GM18519 (cell line): ENCODE results near the gene DNAI4.
"Not testable (repeated sequence)": the region's sequence is repeated elsewhere in the genome, so short reads cannot be mapped to it uniquely, and the experiment has no call there.

ENCODE experiments used
- ATAC-seq: cut with Tn5 transposase; IDR thresholded peaks from one replicate; pipeline ENCODE4 v1.9.1; 2021; ENCODE audit warnings: mild to moderate bottlenecking, moderate library complexity; ENCODE audit not compliant: unreplicated experiment, low FRiP score

DNAI4 gene

GRCh38 chr1:66929691-66929998, 5.0 kb upstream of the DNAI4 start:
- no peak for ATAC-seq

GRCh38 chr1:66929146-66929688, 4.6 kb upstream of the DNAI4 start:
- ATAC-seq: no peak

- ATAC-seq: no peak
Measured at GRCh38 chr1:66927528-66927927, 2.9 kb upstream of the DNAI4 start.

GRCh38 chr1:66925944-66926343, 1.3 kb upstream of the DNAI4 start:
- no peak for ATAC-seq

GRCh38 chr1:66925558-66925910, 878 bp upstream of the DNAI4 start:
- ATAC-seq: no peak

GRCh38 chr1:66920543-66920942, 4.1 kb downstream of the DNAI4 start:
- no peak for ATAC-seq

- no peak for ATAC-seq
Measured at GRCh38 chr1:66919828-66920227, 4.8 kb downstream of the DNAI4 start.

- no peak for ATAC-seq
Measured at GRCh38 chr1:66919063-66919462, 5.6 kb downstream of the DNAI4 start.

GRCh38 chr1:66917476-66917875, 7.2 kb downstream of the DNAI4 start:
- ATAC-seq: no peak

- ATAC-seq: no peak
Measured at GRCh38 chr1:66916320-66916719, 8.3 kb downstream of the DNAI4 start.

GRCh38 chr1:66915203-66915602, 9.5 kb downstream of the DNAI4 start:
- ATAC-seq: not testable (repeated sequence)

- no peak for ATAC-seq
Measured at GRCh38 chr1:66893712-66894111, 30.9 kb downstream of the DNAI4 start.

- no peak for ATAC-seq
Measured at GRCh38 chr1:66890621-66891020, 34.0 kb downstream of the DNAI4 start.

GRCh38 chr1:66889030-66889429, 35.6 kb downstream of the DNAI4 start:
- no peak for ATAC-seq

GRCh38 chr1:66876664-66877063, 48.0 kb downstream of the DNAI4 start:
- no peak for ATAC-seq

GRCh38 chr1:66873111-66873510, 51.5 kb downstream of the DNAI4 start:
- no peak for ATAC-seq

- not testable (repeated sequence) for ATAC-seq
Measured at GRCh38 chr1:66872024-66872423, 52.6 kb downstream of the DNAI4 start.

GRCh38 chr1:66867501-66867900, 57.2 kb downstream of the DNAI4 start:
- ATAC-seq: no peak

- no peak for ATAC-seq
Measured at GRCh38 chr1:66860529-66860928, 64.1 kb downstream of the DNAI4 start.

GRCh38 chr1:66853379-66853778, 71.3 kb downstream of the DNAI4 start:
- no peak for ATAC-seq

GRCh38 chr1:66852870-66853269, 71.8 kb downstream of the DNAI4 start:
- no peak for ATAC-seq

- no peak for ATAC-seq
Measured at GRCh38 chr1:66850989-66851388, 73.7 kb downstream of the DNAI4 start.

- no peak for ATAC-seq
Measured at GRCh38 chr1:66848193-66848592, 76.5 kb downstream of the DNAI4 start.
